Naive thymus-derived CD8-positive, alpha-beta T cell (primary cell): Measurements from ENCODE around the gene UGGT2. TPM values are rescaled to one million over a fixed set of nuclear protein-coding genes. Genes with fewer than 3 reads are reported as not detected.
"Not testable (repeated sequence)": the region's sequence is repeated elsewhere in the genome, so short reads cannot be mapped to it uniquely, and the experiment has no call there.

Experiments used
- ATAC-seq, 2 donors: fragments of 150-1000 bp; cut with Tn5 transposase in 1 of 2; sonication (Bioruptor Pico), chemical (Tn5 transposase) in 1 of 2; 1 replicate in 1 of 2; 2 replicates in 1 of 2; pipeline ENCODE4 v1.10.0; 2021; ENCODE audit warnings: mild to moderate bottlenecking in 2 of 2, moderate library complexity in 2 of 2
- POLR2A ChIA-PET: fragments of 350-600 bp; sonication (Branson Sonifier 250); formaldehyde crosslinking; loops from one replicate; lab custom pipeline; 2021; ENCODE audit warnings: antibody characterized with exemption; lab: Charles Lee
- DNase-seq, 10 donors: peaks; one replicate each; pipeline versions ENCODE4 v3.0.0 to v3.0.0-alpha.2; 2020 to 2022
- H3K27ac Mint-ChIP-seq, 10 donors: one replicate each; pipeline ENCODE4 v1.8.0; 2020 to 2022; ENCODE audit warnings: mild to moderate bottlenecking in 10 of 10, mixed read lengths in 10 of 10, moderate library complexity in 4 of 10, inconsistent platforms in 1 of 10
- H3K27me3 Mint-ChIP-seq, 5 donors: one replicate each; pipeline ENCODE4 v1.8.0; 2021 to 2022; ENCODE audit warnings: mixed read lengths in 5 of 5
- H3K36me3 Mint-ChIP-seq, 3 donors: one replicate each; pipeline ENCODE4 v1.8.0; 2020 to 2022; ENCODE audit warnings: mixed read lengths in 3 of 3, mild to moderate bottlenecking in 2 of 3, inconsistent platforms in 1 of 3
- H3K4me1 Mint-ChIP-seq, 4 donors: one replicate each; pipeline ENCODE4 v1.8.0; 2021 to 2022; ENCODE audit warnings: mixed read lengths in 4 of 4
- H3K4me3 Mint-ChIP-seq, 10 donors: one replicate each; pipeline ENCODE4 v1.8.0; 2020 to 2022; ENCODE audit warnings: mild to moderate bottlenecking in 10 of 10, mixed read lengths in 10 of 10, moderate library complexity in 6 of 10, inconsistent platforms in 1 of 10
- H3K9me3 Mint-ChIP-seq, 9 donors: one replicate each; pipeline ENCODE4 v1.8.0; 2020 to 2022; ENCODE audit warnings: mixed read lengths in 9 of 9, mild to moderate bottlenecking in 3 of 9, inconsistent platforms in 1 of 9, moderate library complexity in 1 of 9
- polyA plus RNA-seq, 3 donors: library from polyadenylated mRNA; unstranded; fragments of 300-500 nt; fragmentation: Illumina TruSeq; gene quantifications; one replicate each; pipeline ENCODE4 v1.2.3, GENCODE V29; 2021
- total RNA-seq, 8 experiments: library from RNA in 2 of 8; stranded (reverse) in 2 of 8; gene quantifications; one replicate each; pipeline ENCODE4 v1.2.3 and lab custom pipeline; 2021 to 2026

UGGT2 gene
- total and polyA plus RNA-seq, 5 experiments from 2014 or later, result not detected

GRCh38 chr13:95845656-95846055 lies 207.5 kb downstream of the UGGT2 start:
- H3K27ac Mint-ChIP-seq, ATAC-seq, H3K4me1 Mint-ChIP-seq, H3K36me3 Mint-ChIP-seq, H3K4me3 Mint-ChIP-seq, DNase-seq, POLR2A ChIA-PET: not testable (repeated sequence)
- peaks cover 0 to 12% (median 7%) of the 10 kb centered on the region in 9 donors for H3K9me3 Mint-ChIP-seq
- H3K27me3 Mint-ChIP-seq, result peaks cover 3 to 24% (median 6%) of the 10 kb centered on the region in 5 donors

DNA sequence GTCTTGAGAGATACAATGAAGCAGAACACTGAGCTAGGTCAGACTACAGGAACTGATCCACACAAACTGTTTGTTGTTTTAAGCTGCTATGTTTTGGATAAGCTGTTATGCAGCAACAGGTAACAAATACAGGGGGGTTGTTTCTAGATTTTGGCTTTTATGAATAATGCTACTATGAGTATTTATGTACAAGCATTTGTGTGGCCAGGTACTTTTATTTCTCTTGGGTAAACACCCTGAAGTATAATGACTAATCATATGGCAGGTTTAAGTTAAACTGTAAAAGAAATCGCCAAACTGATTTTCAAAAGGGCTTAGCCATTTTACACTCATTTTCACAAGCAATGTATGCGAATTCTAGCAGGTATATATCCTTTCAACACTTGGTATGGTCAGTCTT lies 210.3 kb downstream of the UGGT2 start:
- Mint-ChIP-seq H3K27ac (no peak overlapping the region), H3K4me1 (no peaks in the 10 kb centered on the region), H3K9me3 (peaks cover 0 to 18% (median 5%) of the 10 kb centered on the region in 9 donors), H3K36me3 (peaks cover 0 to 6% (median 2%) of the 10 kb centered on the region in 3 donors), H3K4me3 (no peak overlapping the region), H3K27me3 (peaks cover 2 to 33% (median 6%) of the 10 kb centered on the region in 5 donors)
- POLR2A ChIA-PET, result no interaction called here
- ATAC-seq (no peak), DNase-seq (no peak)

- no peak overlapping the region for H3K27ac Mint-ChIP-seq
- POLR2A ChIA-PET, result no interaction called here
- peaks cover 0 to 6% (median 2%) of the 10 kb centered on the region in 3 donors for H3K36me3 Mint-ChIP-seq
- ATAC-seq (no peak), DNase-seq (no peak)
- no peaks in the 10 kb centered on the region for H3K4me1 Mint-ChIP-seq
- H3K27me3 Mint-ChIP-seq, result peaks cover 2 to 32% (median 7%) of the 10 kb centered on the region in 5 donors
- H3K9me3 Mint-ChIP-seq, result peaks cover 0 to 18% (median 5%) of the 10 kb centered on the region in 9 donors
- no peak overlapping the region for H3K4me3 Mint-ChIP-seq
These were observed 211.3 kb downstream of the UGGT2 start for GRCh38 chr13:95841894-95842293.

GRCh38 chr13:95834134-95834765 lies 219.0 kb downstream of the UGGT2 start:
- POLR2A ChIA-PET, result no interaction called here
- H3K27me3 Mint-ChIP-seq, result peaks cover 0 to 20% (median 16%) of the 10 kb centered on the region in 5 donors
- ATAC-seq, result peak; percentile 55 to 58
- peak; percentile 38 to 71 (median 60) for DNase-seq
- H3K4me3 Mint-ChIP-seq, result no peak overlapping the region
- H3K4me1 Mint-ChIP-seq, result peaks cover 0 to 2% (median under 1%) of the 10 kb centered on the region in 4 donors
- H3K27ac Mint-ChIP-seq, result no peak overlapping the region
- H3K36me3 Mint-ChIP-seq, result peaks cover 0 to 6% (median 2%) of the 10 kb centered on the region in 3 donors
- H3K9me3 Mint-ChIP-seq, result peaks cover 0 to 14% (median 5%) of the 10 kb centered on the region in 9 donors

GRCh38 chr13:95833719-95834118 lies 219.5 kb downstream of the UGGT2 start:
- Mint-ChIP-seq H3K36me3 (peaks cover 0 to 2% (median under 1%) of the 10 kb centered on the region in 3 donors), H3K4me3 (no peak overlapping the region), H3K27ac (no peak overlapping the region), H3K4me1 (peaks cover 0 to 2% (median under 1%) of the 10 kb centered on the region in 4 donors), H3K9me3 (peaks cover 0 to 12% (median 2%) of the 10 kb centered on the region in 9 donors), H3K27me3 (peaks cover 1 to 21% (median 15%) of the 10 kb centered on the region in 5 donors)
- ATAC-seq (no peak), DNase-seq (no peak)
- POLR2A ChIA-PET, result no interaction called here

- no peak for ATAC-seq
- POLR2A ChIA-PET, result no interaction called here
These were observed 220.1 kb downstream of the UGGT2 start for GRCh38 chr13:95833126-95833525.

DNA sequence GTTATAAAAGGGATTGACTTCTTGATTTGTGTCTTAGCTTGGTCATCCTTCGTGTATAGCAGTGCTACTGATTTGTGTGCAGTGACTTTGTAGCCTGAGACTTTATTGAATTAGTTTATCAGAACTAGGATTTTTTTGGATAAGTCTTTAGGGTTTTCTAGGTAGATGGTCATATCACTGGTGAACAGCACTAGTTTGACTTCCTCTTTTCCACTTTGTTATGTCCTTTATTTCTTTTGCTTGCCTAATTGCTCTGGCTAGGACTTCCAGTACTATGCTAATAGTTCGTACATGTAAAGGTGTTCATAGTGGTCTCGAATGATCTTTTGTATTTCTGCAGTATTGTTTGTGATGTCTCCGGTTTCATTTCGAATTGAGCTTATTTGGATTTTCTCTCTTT lies 230.9 kb downstream of the UGGT2 start:
- no peaks in the 10 kb centered on the region for H3K36me3 Mint-ChIP-seq
- H3K4me1 Mint-ChIP-seq, result no peaks in the 10 kb centered on the region
- ATAC-seq (no peak), DNase-seq (no peak)
- no peaks in the 10 kb centered on the region for H3K9me3 Mint-ChIP-seq
- H3K27ac Mint-ChIP-seq, result peak overlapping the region in 1 of 10 donors; percentile 55
- H3K4me3 Mint-ChIP-seq, result no peak overlapping the region
- POLR2A ChIA-PET, result no interaction called here
- peaks cover 13 to 31% (median 16%) of the 10 kb centered on the region in 5 donors for H3K27me3 Mint-ChIP-seq

More at GRCh38 chr13:95833126-95833525, 220.1 kb downstream of the UGGT2 start:
- Mint-ChIP-seq H3K27ac (no peak overlapping the region), H3K36me3 (peaks cover 0 to 5% (median 0%) of the 10 kb centered on the region in 3 donors), H3K4me1 (peaks cover 0 to 2% (median under 1%) of the 10 kb centered on the region in 4 donors), H3K9me3 (peaks cover 0 to 16% (median 3%) of the 10 kb centered on the region in 9 donors), H3K4me3 (no peak overlapping the region), H3K27me3 (peaks cover 7 to 25% (median 17%) of the 10 kb centered on the region in 5 donors)
- DNase-seq, result no peak

DNA sequence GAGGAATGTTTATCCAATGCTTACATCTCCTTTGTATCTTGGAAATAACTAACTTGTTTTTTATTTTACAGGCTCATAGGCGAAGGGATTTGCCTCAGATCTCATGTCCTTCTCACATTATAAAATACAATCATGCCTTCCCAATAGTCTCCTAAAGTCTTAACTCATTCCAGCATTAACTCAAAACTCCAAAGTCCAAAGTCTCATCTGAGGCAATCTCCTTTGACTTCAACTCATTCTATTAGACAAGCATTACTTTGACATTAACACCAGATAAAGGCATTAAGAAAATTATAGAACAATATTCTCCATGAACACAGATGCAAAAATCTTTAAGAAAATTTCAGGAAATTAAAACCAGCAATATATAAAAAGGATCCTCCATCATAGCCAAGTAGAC lies 238.7 kb downstream of the UGGT2 start:
- peaks cover 10 to 35% (median 17%) of the 10 kb centered on the region in 9 donors for H3K9me3 Mint-ChIP-seq
- DNase-seq (no peak), ATAC-seq (no peak)
- no peaks in the 10 kb centered on the region for H3K4me1 Mint-ChIP-seq
- peaks cover 0 to 17% (median 0%) of the 10 kb centered on the region in 3 donors for H3K36me3 Mint-ChIP-seq
- POLR2A ChIA-PET, result no interaction called here
- no peak overlapping the region for H3K4me3 Mint-ChIP-seq
- no peak overlapping the region for H3K27ac Mint-ChIP-seq
- peaks cover 3 to 28% (median 11%) of the 10 kb centered on the region in 5 donors for H3K27me3 Mint-ChIP-seq

GRCh38 chr13:95813139-95813538 lies 240.1 kb downstream of the UGGT2 start:
- peaks cover 0 to 21% (median 0%) of the 10 kb centered on the region in 3 donors for H3K36me3 Mint-ChIP-seq
- peaks cover 10 to 40% (median 23%) of the 10 kb centered on the region in 9 donors for H3K9me3 Mint-ChIP-seq
- no peak overlapping the region for H3K4me3 Mint-ChIP-seq
- POLR2A ChIA-PET, result no interaction called here
- DNase-seq, result no peak
- H3K27ac Mint-ChIP-seq, result no peak overlapping the region
- H3K27me3 Mint-ChIP-seq, result peaks cover 8 to 42% (median 15%) of the 10 kb centered on the region in 5 donors
- no peaks in the 10 kb centered on the region for H3K4me1 Mint-ChIP-seq
- no peak for ATAC-seq

- DNase-seq (no peak), ATAC-seq (no peak)
- Mint-ChIP-seq H3K4me1 (no peaks in the 10 kb centered on the region), H3K36me3 (peaks cover 0 to 30% (median 2%) of the 10 kb centered on the region in 3 donors), H3K27ac (no peak overlapping the region), H3K9me3 (peaks cover 10 to 59% (median 28%) of the 10 kb centered on the region in 9 donors), H3K27me3 (peaks cover 9 to 55% (median 15%) of the 10 kb centered on the region in 5 donors), H3K4me3 (no peak overlapping the region)
- POLR2A ChIA-PET, result no interaction called here
These were observed 243.8 kb downstream of the UGGT2 start for GRCh38 chr13:95809429-95809828.

GRCh38 chr13:95805921-95806320 lies 247.3 kb downstream of the UGGT2 start:
- Mint-ChIP-seq H3K27ac (no peak overlapping the region), H3K27me3 (peaks cover 12 to 55% (median 20%) of the 10 kb centered on the region in 5 donors), H3K4me3 (no peak overlapping the region), H3K4me1 (no peaks in the 10 kb centered on the region), H3K9me3 (peaks cover 0 to 44% (median 15%) of the 10 kb centered on the region in 9 donors), H3K36me3 (peaks cover 0 to 25% (median 2%) of the 10 kb centered on the region in 3 donors)
- no peak for DNase-seq
- ATAC-seq, result no peak
- POLR2A ChIA-PET, result no interaction called here

DNA sequence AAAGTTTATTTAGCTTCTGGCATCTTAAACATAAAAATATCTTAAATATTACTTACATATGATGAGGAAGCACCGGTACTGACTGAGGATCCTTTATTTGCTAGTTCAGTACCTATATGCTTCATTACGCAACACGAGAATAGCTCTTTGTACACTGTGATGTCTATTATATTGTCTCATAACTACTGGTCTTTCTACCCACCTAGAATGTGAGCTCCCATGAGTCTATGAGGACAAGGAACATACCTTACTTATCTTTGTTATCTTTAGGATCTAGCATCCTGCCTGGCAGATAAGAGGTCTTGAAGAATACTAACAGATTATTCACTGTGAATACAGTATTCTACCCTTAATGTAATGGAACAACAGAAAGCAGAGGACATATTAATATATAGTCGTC lies 251.4 kb downstream of the UGGT2 start:
- peaks cover 0 to 32% (median 6%) of the 10 kb centered on the region in 9 donors for H3K9me3 Mint-ChIP-seq
- no peaks in the 10 kb centered on the region for H3K4me1 Mint-ChIP-seq
- peaks cover 4 to 26% (median 14%) of the 10 kb centered on the region in 5 donors for H3K27me3 Mint-ChIP-seq
- POLR2A ChIA-PET, result no interaction called here
- no peak overlapping the region for H3K4me3 Mint-ChIP-seq
- DNase-seq (no peak), ATAC-seq (no peak)
- no peak overlapping the region for H3K27ac Mint-ChIP-seq
- peaks cover 0 to 15% (median 2%) of the 10 kb centered on the region in 3 donors for H3K36me3 Mint-ChIP-seq

DNA sequence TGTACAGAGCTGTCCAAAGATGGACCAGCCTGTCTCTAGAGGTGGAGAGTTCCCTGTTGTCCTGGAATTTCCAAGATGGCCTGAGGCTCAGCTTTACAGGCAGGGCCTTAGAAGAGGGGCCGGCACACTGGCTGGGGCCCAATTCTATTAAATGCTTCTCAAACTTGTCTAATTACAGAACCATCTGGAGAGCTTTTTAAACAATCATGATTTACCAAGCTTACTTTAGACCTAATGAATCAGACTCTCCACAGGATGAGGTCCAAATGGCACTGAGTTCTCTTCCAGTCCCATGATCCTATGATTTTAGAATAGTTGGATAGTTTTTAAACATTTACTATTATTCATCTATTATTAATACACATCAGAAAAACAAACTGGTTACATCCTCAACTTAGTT lies 252.8 kb downstream of the UGGT2 start:
- H3K4me3 Mint-ChIP-seq, result no peak overlapping the region
- DNase-seq, result no peak
- peaks cover 0 to 20% (median 3%) of the 10 kb centered on the region in 9 donors for H3K9me3 Mint-ChIP-seq
- ATAC-seq, result no peak
- peaks cover 0 to 16% (median 12%) of the 10 kb centered on the region in 5 donors for H3K27me3 Mint-ChIP-seq
- POLR2A ChIA-PET, result no interaction called here
- H3K27ac Mint-ChIP-seq, result no peak overlapping the region
- H3K4me1 Mint-ChIP-seq, result no peaks in the 10 kb centered on the region
- H3K36me3 Mint-ChIP-seq, result peaks cover 0 to 6% (median 0%) of the 10 kb centered on the region in 3 donors
